Astrocyte (in vitro differentiated cells and primary cell): ENCODE measurements around the gene MYOZ2. TPM values are rescaled to one million over a fixed set of nuclear protein-coding genes. Genes with fewer than 3 reads are reported as not detected.

Source experiments
- DNase-seq: peaks from one replicate; pipeline ENCODE4 v3.0.0-alpha.2; 2010; ENCODE audit warnings: low read depth
- FAIRE-seq: peaks from 2 replicates; lab custom pipeline; 2011; peaks lifted over from hg19 to GRCh38; lab: Jason Lieb, UNC
- H2AFZ ChIP-seq: 2 replicates; pipeline ENCODE4 v1.6.0; 2012; ENCODE audit warnings: low read depth, low read length, inconsistent platforms
- H3K27ac ChIP-seq: 2 replicates; pipeline ENCODE4 v1.5.1; 2011; ENCODE audit warnings: low read depth, low read length, inconsistent platforms
- H3K27me3 ChIP-seq: 2 replicates; pipeline ENCODE4 v1.6.0; 2011; ENCODE audit warnings: low read length, inconsistent platforms; ENCODE audit not compliant: insufficient read depth
- H3K36me3 ChIP-seq: 2 replicates; pipeline ENCODE4 v1.5.1; 2011; ENCODE audit warnings: low read length, inconsistent platforms; ENCODE audit not compliant: insufficient read depth
- H3K4me1 ChIP-seq: 2 replicates; pipeline ENCODE4 v1.5.1; 2011; ENCODE audit warnings: low read length, inconsistent platforms; ENCODE audit not compliant: insufficient read depth
- H3K4me2 ChIP-seq: 2 replicates; pipeline ENCODE4 v1.6.0; 2012; ENCODE audit warnings: low read length, inconsistent platforms
- H3K4me3 ChIP-seq: 2 replicates; pipeline ENCODE4 v1.5.1; 2011; ENCODE audit warnings: low read depth, mild to moderate bottlenecking, low read length, inconsistent platforms; ENCODE audit not compliant: insufficient read depth
- H3K79me2 ChIP-seq: 2 replicates; pipeline ENCODE4 v1.6.0; 2012; ENCODE audit warnings: mild to moderate bottlenecking, low read length, inconsistent platforms; ENCODE audit not compliant: insufficient read depth
- H3K9ac ChIP-seq: 2 replicates; pipeline ENCODE4 v1.6.0; 2012; ENCODE audit warnings: mild to moderate bottlenecking, low read length, inconsistent platforms
- H3K9me3 ChIP-seq: 2 replicates; pipeline ENCODE4 v1.5.1; 2012; ENCODE audit warnings: low read depth, mild to moderate bottlenecking, low read length, inconsistent platforms; ENCODE audit not compliant: insufficient read depth
- H4K20me1 ChIP-seq: 2 replicates; pipeline ENCODE4 v1.6.0; 2012; ENCODE audit warnings: low read length, inconsistent platforms; ENCODE audit not compliant: insufficient read depth
- H3K27ac Mint-ChIP-seq: one replicate; pipeline ENCODE4 v1.8.0; 2021; ENCODE audit warnings: mild to moderate bottlenecking, mixed read lengths; ENCODE audit not compliant: unreplicated experiment
- H3K27me3 Mint-ChIP-seq: one replicate; pipeline ENCODE4 v1.8.0; 2021; ENCODE audit warnings: low read depth, mixed read lengths; ENCODE audit not compliant: unreplicated experiment
- H3K36me3 Mint-ChIP-seq: one replicate; pipeline ENCODE4 v1.8.0; 2021; ENCODE audit warnings: low read depth, mixed read lengths; ENCODE audit not compliant: unreplicated experiment
- H3K4me1 Mint-ChIP-seq: one replicate; pipeline ENCODE4 v1.8.0; 2021; ENCODE audit warnings: low read depth, mixed read lengths; ENCODE audit not compliant: unreplicated experiment
- H3K4me3 Mint-ChIP-seq: one replicate; pipeline ENCODE4 v1.8.0; 2021; ENCODE audit warnings: mild to moderate bottlenecking, moderate library complexity, mixed read lengths; ENCODE audit not compliant: unreplicated experiment
- H3K9me3 Mint-ChIP-seq: one replicate; pipeline ENCODE4 v1.8.0; 2021; ENCODE audit warnings: mild to moderate bottlenecking, mixed read lengths; ENCODE audit not compliant: unreplicated experiment
- CTCF ChIP-seq: IDR thresholded peaks from 2 replicates; pipeline ENCODE4 v1.5.1; 2011; ENCODE audit warnings: low read depth, mild to moderate bottlenecking, inconsistent platforms, low read length, moderate library complexity; ENCODE audit not compliant: insufficient read depth
- EZH2 ChIP-seq: IDR thresholded peaks from 2 replicates; pipeline ENCODE4 v1.6.1; 2012; ENCODE audit warnings: mild to moderate bottlenecking, low read length, inconsistent platforms; ENCODE audit not compliant: insufficient read depth
- total RNA-seq: library from RNA; stranded (reverse); gene quantifications from 2 replicates; pipeline ENCODE4 v1.2.1, GENCODE V29; 2021

Gene MYOZ2
- total RNA-seq, 1 donor from 2014 or later: 1.1 TPM

DNA sequence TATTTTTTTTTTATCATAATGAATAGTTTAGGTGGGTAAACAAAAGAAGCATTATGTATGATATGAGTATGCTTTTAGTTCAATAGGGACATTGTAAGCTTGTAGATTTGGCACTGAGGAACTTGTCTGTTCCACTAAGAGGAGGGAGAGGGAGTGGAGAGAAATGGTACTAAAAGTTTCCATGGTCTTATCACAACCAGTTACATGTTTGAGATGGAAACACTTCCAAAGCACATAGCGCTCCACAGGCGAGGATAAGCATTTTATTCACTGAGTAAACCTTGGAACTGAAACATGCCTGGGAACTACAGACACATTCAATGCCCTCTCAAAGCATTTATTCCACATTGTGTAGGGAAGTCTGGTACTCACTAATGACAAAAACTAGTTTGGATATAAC is 15.5 kb downstream of the MYOZ2 start:
- no peaks in the 10 kb centered on the region for H3K9me3 Mint-ChIP-seq
- H3K4me3 Mint-ChIP-seq: no peak overlapping the region
- Histone ChIP-seq H2AFZ (no peak overlapping the region), H4K20me1 (no peaks in the 10 kb centered on the region), H3K27ac (no peak overlapping the region), H3K9me3 (no peaks in the 10 kb centered on the region), H3K27me3 (no peaks in the 10 kb centered on the region), H3K9ac (no peak overlapping the region), H3K4me2 (no peak overlapping the region), H3K4me1 (no peaks in the 10 kb centered on the region), H3K4me3 (no peak overlapping the region), H3K79me2 (no peaks in the 10 kb centered on the region), H3K36me3 (no peaks in the 10 kb centered on the region)
- H3K27ac Mint-ChIP-seq: no peak overlapping the region
- no peak for FAIRE-seq
- no peaks in the 10 kb centered on the region for H3K36me3 Mint-ChIP-seq
- DNase-seq: no peak
- TF ChIP-seq CTCF (no peak), EZH2 (no peak)
- H3K27me3 Mint-ChIP-seq: no peaks in the 10 kb centered on the region
- H3K4me1 Mint-ChIP-seq: no peaks in the 10 kb centered on the region

DNA sequence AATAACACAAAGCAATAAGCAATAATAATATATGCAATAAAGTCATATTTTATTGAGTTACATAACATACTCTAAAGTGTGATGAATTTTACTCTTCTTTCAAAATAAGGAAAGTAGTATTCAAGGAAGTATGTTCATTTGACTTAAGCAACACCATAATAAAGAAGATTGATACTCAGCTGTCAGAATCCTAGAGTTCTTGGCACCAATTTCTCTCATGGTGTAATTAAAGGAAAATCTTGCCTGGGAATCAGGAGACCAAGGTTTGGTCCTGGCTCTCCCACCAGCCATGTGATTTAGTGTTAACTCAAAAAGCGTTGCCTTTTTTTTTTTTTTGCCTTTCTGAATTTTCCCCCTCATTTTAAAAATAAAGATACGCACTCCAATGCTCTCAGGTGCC is 17.1 kb downstream of the MYOZ2 start:
- Histone ChIP-seq H3K4me2 (no peak overlapping the region), H3K79me2 (no peaks in the 10 kb centered on the region), H4K20me1 (no peaks in the 10 kb centered on the region), H3K4me1 (no peaks in the 10 kb centered on the region), H2AFZ (no peak overlapping the region), H3K9me3 (no peaks in the 10 kb centered on the region), H3K36me3 (no peaks in the 10 kb centered on the region), H3K9ac (no peak overlapping the region), H3K4me3 (no peak overlapping the region), H3K27me3 (no peaks in the 10 kb centered on the region), H3K27ac (no peak overlapping the region)
- DNase-seq: no peak
- FAIRE-seq: no peak
- Mint-ChIP-seq H3K4me3 (no peak overlapping the region), H3K9me3 (no peaks in the 10 kb centered on the region), H3K27me3 (no peaks in the 10 kb centered on the region), H3K4me1 (no peaks in the 10 kb centered on the region), H3K36me3 (no peaks in the 10 kb centered on the region), H3K27ac (no peak overlapping the region)
- no peak for TF ChIP-seq CTCF
- TF ChIP-seq EZH2: no peak

- Histone ChIP-seq H4K20me1 (no peaks in the 10 kb centered on the region), H3K4me3 (no peak overlapping the region), H3K27me3 (no peaks in the 10 kb centered on the region), H3K9ac (no peak overlapping the region), H3K4me2 (no peak overlapping the region), H3K27ac (no peak overlapping the region), H3K79me2 (no peaks in the 10 kb centered on the region), H2AFZ (no peak overlapping the region), H3K36me3 (no peaks in the 10 kb centered on the region), H3K9me3 (no peaks in the 10 kb centered on the region), H3K4me1 (no peaks in the 10 kb centered on the region)
- TF ChIP-seq CTCF (no peak), EZH2 (no peak)
- FAIRE-seq (no peak), DNase-seq (no peak)
- H3K27ac Mint-ChIP-seq: no peak overlapping the region
- H3K4me1 Mint-ChIP-seq: no peaks in the 10 kb centered on the region
- H3K4me3 Mint-ChIP-seq: no peak overlapping the region
- no peaks in the 10 kb centered on the region for H3K36me3 Mint-ChIP-seq
- no peaks in the 10 kb centered on the region for H3K9me3 Mint-ChIP-seq
- no peaks in the 10 kb centered on the region for H3K27me3 Mint-ChIP-seq
These were observed 26.5 kb downstream of the MYOZ2 start for GRCh38 chr4:119162174-119162573.
